Neutrophil (primary cell): ENCODE measurements around the gene SNX9.
"Not testable (repeated sequence)": the region's sequence is repeated elsewhere in the genome, so short reads cannot be mapped to it uniquely, and the experiment has no call there.

Source experiments
- H3K27ac ChIP-seq: fragments of 200-600 bp; sonication (generic); 2 replicates; pipeline ENCODE4 v1.5.1; 2016; ENCODE audit warnings: mild to moderate bottlenecking, moderate library complexity
- H3K27me3 ChIP-seq: fragments of 200-600 bp; sonication (generic); 2 replicates; pipeline ENCODE4 v1.6.0; 2016; ENCODE audit warnings: mild to moderate bottlenecking
- H3K36me3 ChIP-seq: fragments of 200-600 bp; sonication (generic); 2 replicates; pipeline ENCODE4 v1.5.1; 2017
- H3K4me1 ChIP-seq, 2 experiments: fragments of 200-600 bp in 1 of 2; sonication (generic) in 1 of 2; 1 replicate in 1 of 2; 2 replicates in 1 of 2; pipeline versions ENCODE4 v1.5.1 to v1.6.1; 2013 to 2016; ENCODE audit warnings: low read depth in 1 of 2, low read length in 1 of 2, mild to moderate bottlenecking in 1 of 2, moderate library complexity in 1 of 2; ENCODE audit not compliant: control insufficient read depth in 1 of 2, insufficient read depth in 1 of 2
- H3K4me3 ChIP-seq, 2 experiments: fragments of 200-600 bp in 1 of 2; sonication (generic) in 1 of 2; 1 replicate in 1 of 2; 2 replicates in 1 of 2; pipeline ENCODE4 v1.5.1; 2013 to 2016; ENCODE audit warnings: low read depth in 1 of 2, low read length in 1 of 2, mild to moderate bottlenecking in 1 of 2, moderate library complexity in 1 of 2
- H3K9me3 ChIP-seq: fragments of 200-600 bp; sonication (generic); 2 replicates; pipeline ENCODE4 v1.5.1; 2016
- CTCF ChIP-seq: fragments of 200-600 bp; sonication (generic); IDR thresholded peaks from 2 replicates; pipeline ENCODE4 v1.5.1; 2016; ENCODE audit warnings: antibody characterized with exemption

The SNX9 gene

DNA sequence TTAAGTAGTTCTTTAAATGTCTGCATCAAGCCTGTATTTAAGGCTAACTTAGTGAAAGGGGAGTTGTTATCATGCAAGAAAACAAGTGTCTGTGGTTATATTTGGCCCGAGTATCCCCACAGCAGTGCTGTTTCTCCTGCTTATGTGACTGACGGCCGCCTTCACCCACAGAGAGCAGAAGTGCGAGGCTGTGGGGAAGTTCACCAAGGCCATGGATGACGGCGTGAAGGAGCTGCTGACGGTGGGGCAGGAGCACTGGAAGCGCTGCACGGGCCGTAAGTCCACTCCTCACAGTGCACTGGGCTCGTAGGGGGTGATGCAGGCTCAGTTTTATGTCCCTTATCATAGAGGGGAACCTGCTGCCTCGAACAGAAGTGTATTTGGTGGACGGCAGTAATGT is 105.4 kb downstream of the SNX9 start:
- Histone ChIP-seq H3K36me3 (no peaks in the 10 kb centered on the region), H3K4me3 (no peak overlapping the region), H3K27me3 (no peaks in the 10 kb centered on the region), H3K27ac (no peak overlapping the region), H3K4me1 (no peaks in the 10 kb centered on the region), H3K9me3 (no peaks in the 10 kb centered on the region)
- no peak for TF ChIP-seq CTCF

DNA sequence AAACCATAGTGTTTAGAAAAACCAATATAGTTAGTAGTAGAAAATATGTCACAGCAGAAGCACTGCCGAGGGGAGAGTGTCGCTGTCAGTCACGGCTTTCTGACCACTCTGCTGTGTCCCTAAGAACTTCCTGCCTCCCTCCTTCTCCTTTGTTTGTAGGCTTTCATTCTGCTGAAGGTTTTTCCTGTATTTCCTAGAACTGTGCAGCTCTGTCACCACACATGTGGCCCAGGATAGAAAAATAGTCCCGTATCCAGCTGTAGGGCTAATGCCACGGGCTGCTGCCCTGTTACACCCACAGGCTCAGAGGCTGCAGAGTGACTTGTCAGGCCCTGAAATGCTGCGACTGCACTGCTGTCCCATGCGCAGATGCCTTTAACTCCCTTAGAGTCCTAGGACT is 106.0 kb downstream of the SNX9 start:
- Histone ChIP-seq H3K27me3 (no peaks in the 10 kb centered on the region), H3K36me3 (no peaks in the 10 kb centered on the region), H3K27ac (no peak overlapping the region), H3K4me1 (no peaks in the 10 kb centered on the region), H3K4me3 (no peak overlapping the region), H3K9me3 (no peaks in the 10 kb centered on the region)
- no peak for TF ChIP-seq CTCF

DNA sequence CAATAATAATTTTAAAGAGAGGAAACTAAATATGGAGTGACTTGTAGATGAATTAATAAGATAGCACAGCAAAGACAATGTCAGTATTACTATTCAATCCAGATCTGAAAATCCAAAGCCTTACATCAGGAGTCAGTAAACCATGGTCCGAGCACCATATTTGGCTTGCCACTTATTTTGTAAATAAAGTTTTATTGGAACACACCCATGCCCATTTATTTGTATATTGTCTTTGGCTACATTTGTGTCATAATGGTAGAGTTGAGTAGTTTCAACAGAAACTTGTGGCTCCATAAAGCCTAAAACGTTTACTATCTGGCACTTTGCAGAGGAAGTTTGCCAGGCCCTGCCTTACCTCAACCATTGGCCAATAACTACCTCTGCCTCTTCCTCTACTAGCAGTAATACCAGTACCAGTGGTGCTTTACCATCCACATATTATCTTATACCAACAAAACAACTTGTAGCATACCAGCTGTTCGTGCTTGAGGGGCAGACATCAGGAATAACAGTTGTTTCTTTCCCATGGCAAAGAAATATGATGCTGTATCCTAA is 106.8 kb downstream of the SNX9 start:
- no peaks in the 10 kb centered on the region for H3K9me3 ChIP-seq
- no peaks in the 10 kb centered on the region for H3K4me1 ChIP-seq
- no peaks in the 10 kb centered on the region for H3K36me3 ChIP-seq
- no peaks in the 10 kb centered on the region for H3K27me3 ChIP-seq
- no peak overlapping the region for H3K27ac ChIP-seq
- H3K4me3 ChIP-seq = no peak overlapping the region
- TF ChIP-seq CTCF = no peak

- Histone ChIP-seq H3K36me3 (no peaks in the 10 kb centered on the region), H3K9me3 (no peaks in the 10 kb centered on the region), H3K4me3 (no peak overlapping the region), H3K4me1 (no peaks in the 10 kb centered on the region), H3K27me3 (no peaks in the 10 kb centered on the region), H3K27ac (no peak overlapping the region)
- no peak for TF ChIP-seq CTCF
Measured at GRCh38 chr6:157935786-157936185, 112.7 kb downstream of the SNX9 start.

DNA sequence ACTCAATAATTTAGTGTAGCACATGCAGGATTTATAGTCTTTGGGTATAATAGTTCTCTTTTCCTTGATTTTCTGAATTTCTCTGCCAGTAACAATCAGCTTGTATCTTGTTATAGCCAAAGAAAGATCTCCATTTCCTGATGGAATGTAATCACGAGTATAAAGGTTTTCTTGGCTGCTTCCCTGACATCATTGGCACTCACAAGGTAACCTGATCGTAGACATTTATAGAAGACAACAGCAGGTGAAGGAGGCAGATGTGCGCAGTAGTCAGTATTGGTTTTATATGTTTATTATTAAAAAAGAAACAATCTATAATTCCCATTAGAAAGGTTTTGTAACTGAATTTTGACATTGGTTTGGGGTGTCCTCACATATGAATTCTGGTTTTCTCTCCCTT is 114.3 kb downstream of the SNX9 start:
- Histone ChIP-seq H3K9me3 (no peaks in the 10 kb centered on the region), H3K36me3 (no peaks in the 10 kb centered on the region), H3K27me3 (no peaks in the 10 kb centered on the region), H3K27ac (no peak overlapping the region), H3K4me1 (no peaks in the 10 kb centered on the region), H3K4me3 (no peak overlapping the region)
- TF ChIP-seq CTCF = no peak

DNA sequence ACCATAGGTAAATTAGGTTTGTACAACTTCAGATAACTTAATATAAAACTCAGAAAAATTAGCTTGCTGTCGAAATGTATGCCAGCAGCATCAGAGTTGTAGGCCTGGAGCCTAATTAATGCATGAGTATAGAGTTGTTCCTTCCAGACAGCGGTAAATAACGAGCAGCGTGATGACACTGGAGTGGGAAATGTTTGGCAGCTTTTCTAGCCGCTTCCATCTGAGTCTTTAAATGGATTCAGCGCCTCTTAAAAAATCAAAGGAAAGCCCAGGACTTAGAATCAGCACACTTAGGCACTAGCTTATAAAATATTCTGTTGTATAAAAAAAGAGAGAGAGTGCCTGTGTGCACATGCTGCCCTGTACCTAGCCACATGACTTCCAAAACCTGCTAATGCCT is 114.9 kb downstream of the SNX9 start:
- Histone ChIP-seq H3K27ac (no peak overlapping the region), H3K4me3 (no peak overlapping the region), H3K9me3 (no peaks in the 10 kb centered on the region), H3K27me3 (no peaks in the 10 kb centered on the region), H3K4me1 (no peaks in the 10 kb centered on the region), H3K36me3 (no peaks in the 10 kb centered on the region)
- no peak for TF ChIP-seq CTCF

- H3K27ac ChIP-seq, H3K27me3 ChIP-seq, H3K36me3 ChIP-seq, H3K9me3 ChIP-seq, H3K4me3 ChIP-seq, H3K4me1 ChIP-seq: not testable (repeated sequence)
Measured at GRCh38 chr6:157940375-157941036, 117.5 kb downstream of the SNX9 start.
